HG02852 (cell line): Measurements from ENCODE around the gene LIMS4.
"Not testable (repeated sequence)": the region's sequence is repeated elsewhere in the genome, so short reads cannot be mapped to it uniquely, and the experiment has no call there.

Source experiments
- ATAC-seq: cut with Tn5 transposase; IDR thresholded peaks from one replicate; pipeline ENCODE4 v1.9.1; 2021; ENCODE audit warnings: mild to moderate bottlenecking, moderate library complexity; ENCODE audit not compliant: unreplicated experiment

LIMS4 gene

DNA sequence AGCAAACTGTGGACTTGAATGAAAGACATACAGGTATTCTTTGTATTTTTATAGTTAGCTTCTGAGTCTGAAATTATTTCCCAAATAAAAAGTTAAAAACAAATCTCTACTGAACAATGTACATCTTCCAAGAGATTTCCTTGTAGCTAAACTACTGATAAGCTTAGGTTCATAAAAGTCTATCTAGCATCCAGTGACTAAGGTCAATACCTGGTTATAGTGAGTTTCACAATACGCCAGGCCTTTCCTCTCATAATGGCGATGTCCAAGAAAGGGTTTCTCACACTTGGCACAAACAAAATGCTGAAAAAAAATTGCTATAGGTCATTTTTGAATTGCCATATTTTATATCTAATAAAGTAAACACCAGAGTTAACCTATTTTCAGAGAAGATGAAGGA is 21.7 kb downstream of the LIMS4 start:
- not testable (repeated sequence) for ATAC-seq

DNA sequence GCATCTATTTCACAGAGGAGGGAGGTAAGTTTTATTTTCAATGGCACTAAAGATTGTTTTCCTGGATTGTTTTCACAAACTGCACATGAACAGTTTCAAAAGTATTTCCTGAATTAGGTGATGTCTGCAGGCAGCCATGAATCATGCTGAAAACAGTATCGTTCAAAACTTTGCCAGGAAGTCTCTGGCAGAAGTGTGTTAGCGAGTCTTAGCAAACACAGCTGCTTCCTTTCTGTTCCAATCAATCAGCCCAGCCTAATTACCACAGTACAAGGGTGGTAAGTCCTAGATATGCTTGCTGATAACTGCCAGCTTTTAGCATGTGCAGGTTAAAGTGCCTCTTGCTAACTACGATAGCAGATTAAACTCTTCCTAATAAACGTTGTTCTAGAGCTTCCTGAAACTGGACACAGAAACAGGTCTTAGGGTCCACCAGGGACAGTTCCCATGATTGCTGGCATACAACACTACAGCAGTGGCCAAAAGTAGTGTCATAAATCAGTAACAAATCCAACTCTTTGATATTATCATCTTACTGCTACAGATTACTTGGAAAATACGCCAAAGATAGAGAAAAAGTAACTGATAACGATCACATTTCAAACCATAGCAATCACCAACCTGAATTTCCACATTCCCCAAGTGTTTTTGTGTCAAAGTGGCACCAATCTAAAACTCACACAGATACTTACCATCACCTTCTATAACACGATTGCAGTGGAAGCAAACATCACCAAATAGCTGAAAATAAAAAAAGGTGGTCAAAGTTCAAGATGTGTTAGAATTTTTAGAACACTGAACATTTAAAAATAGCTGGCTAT is 23.3 kb downstream of the LIMS4 start:
- ATAC-seq, result not testable (repeated sequence)

DNA sequence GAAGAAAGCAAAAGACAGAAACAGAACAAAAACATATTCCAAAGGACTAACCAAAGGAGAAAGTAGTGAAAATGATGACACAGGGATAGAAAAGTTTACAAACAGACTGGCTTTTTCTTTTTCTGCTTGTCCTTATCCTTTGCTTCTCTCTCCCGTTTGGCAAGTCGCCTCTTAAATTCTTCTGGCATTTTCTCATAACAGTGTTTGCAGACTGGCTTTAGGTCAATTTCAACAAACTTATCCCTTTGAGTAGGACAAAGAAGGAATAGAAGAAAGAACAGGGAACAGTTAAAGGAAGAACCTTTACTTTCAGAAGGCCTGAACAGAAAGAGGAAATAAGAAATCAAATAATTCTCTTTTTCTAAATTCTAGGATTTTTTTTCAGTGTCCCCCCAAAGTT is 26.0 kb downstream of the LIMS4 start:
- ATAC-seq, result not testable (repeated sequence)

DNA sequence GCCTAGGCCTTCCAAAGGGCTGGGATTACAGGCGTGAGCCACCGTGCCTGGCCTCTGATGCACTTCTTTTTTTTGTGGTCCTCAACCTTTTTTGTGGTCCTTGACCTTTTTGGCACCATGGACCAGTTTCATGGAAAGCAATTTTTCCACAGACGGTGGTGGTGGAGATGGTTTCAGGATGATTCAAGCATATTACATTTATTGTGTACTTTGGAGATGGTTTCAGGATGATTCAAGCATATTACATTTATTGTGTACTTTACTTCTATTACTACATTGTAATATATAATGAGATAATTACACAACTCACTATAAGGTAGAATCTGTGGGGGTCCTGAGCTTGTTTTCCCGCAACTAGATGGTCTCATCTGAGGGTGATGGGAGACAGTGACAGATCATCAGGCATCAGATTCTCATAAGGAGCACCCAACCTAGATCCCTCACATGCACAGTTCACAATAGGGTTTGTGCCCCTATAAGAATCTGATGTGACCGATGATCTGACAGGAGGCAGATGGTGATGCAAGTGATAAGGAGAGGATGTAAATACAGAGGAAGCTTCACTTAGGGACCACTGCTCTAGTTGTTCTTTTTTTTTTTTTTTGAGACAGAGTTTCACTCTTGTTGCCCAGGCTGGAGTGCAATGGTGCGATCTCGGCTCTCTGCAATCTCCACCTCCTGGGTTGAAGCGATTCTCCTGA is 29.2 kb downstream of the LIMS4 start:
- not testable (repeated sequence) for ATAC-seq

DNA sequence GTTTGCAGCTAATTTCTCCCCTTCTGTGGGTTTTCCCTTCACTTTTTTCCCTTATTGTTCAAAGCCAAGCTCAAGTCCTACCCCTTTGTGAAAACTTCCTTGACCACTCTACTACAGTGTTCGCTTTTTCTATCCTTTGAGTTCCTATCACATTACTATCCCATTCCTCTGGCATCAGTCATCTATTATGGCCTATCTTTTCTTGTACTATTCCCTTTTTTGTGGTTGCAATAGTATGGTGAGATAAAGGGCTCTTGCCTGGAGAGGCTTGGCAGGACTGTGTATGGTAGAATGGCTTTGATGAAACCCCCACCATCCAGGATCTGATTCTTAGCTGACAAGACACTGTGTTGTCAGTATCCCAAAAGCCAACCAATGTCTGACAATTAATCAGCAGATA is 30.7 kb downstream of the LIMS4 start:
- not testable (repeated sequence) for ATAC-seq

DNA sequence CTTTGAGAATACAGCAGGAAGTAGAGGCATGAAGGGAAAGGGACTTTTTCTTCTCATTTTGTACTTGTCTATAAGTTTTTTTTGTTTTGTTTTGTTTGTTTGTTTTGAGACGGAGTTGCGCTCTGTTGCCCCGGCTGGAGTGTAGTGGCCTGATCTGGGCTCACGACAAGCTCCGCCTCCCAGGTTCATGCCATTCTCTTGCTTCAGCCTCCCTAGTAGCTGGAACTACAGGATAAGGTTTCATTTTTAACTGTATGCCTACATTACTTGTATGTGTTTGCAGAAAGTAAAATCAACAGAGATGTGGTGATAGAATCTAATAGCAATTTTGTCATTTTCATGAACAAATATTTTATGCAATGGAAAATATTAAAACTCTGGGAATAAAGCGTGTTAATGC is 38.1 kb downstream of the LIMS4 start:
- not testable (repeated sequence) for ATAC-seq

DNA sequence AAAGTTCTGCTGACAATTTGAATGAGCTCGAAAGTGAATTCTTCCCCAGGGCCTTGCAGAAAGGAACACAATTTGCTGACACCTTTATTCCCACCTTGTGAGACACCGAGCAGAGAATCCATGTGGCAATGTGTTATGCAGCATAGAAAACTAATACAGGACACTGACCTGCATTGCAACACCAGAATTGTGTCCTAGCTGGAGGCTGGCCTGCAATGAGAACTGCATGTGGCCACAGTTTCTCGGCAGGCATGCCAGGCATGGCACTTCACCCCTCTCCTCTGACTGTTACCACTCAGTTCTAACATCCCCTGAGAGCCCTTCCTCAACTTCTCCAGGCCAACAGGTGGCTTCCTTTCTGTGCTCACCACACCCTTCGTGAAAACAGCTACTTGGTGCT is 46.9 kb downstream of the LIMS4 start:
- ATAC-seq, result not testable (repeated sequence)

DNA sequence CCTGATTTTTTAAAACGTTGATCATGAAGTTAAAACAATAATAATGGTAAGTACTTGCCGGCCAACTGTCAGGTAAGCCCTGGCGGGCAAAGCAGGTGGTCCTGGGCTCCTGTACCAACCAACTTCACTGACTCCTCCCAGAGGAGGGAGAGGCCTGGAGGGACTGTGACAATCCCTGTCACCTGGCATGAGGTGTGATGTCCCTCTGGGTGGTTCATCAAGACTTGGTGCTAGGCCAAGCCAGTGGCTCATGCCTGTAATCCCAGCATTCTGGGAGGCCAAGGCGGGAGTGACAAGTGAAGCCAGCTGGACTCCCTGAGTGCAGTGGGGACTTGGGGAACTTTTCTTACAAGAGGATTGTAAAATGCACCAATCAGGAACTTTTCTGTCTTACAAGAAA is 48.2 kb downstream of the LIMS4 start:
- ATAC-seq, result not testable (repeated sequence)

DNA sequence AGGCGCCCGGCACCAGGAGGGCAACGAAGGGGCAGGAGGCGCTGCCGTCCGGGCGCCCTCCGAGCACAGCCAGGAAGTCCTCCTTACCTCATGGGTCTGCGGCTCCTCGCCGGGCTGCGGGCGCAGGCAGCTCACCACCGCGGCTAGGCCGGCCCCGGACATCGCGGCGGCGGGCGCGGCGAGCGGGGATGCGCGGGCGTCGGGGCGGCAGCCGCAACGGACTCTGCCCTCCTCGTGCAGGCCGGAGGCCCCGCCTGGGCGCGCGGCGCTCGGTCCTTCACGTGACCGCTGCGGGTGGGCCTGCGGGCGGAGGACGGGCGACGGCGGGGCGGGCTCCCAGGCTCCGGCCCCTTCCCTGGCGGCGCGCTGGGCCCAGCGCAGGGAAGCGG is 49.0 kb downstream of the LIMS4 start:
- not testable (repeated sequence) for ATAC-seq

DNA sequence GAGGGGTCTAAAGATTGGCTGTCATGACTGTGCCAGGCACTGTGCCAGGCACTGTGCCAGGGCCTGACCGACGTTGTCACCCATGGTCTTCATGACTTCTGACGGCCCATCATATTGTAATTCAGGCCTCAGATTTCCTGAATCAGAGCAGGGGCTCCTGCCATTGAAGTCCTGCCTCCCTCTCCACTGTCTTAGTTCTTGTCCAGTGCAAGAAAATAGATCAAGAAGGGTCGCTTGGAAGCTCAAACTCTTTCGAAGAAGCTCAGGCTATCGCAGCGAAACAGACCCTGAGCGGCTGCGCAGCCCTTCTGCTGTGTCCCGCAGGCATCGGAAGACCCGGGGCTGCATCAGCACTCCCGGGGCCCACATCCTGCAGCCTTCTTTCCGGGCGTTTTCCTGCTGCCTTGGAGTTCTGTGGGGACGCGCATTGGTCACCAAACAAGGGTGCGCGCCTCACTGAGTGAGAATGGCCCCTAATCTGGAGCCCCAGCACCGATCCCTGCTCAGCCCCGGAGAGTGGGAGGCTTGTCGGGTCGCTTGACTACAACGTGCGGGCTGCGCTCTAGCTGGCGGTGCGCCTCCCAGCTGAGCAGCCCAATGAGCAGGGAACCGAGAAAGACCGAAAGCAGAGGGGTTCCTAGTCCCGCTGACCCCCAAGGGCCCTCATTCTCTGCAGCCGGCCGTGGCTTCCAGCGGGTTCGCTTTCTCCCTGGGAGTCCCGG is 49.6 kb downstream of the LIMS4 start:
- ATAC-seq, result not testable (repeated sequence)

DNA sequence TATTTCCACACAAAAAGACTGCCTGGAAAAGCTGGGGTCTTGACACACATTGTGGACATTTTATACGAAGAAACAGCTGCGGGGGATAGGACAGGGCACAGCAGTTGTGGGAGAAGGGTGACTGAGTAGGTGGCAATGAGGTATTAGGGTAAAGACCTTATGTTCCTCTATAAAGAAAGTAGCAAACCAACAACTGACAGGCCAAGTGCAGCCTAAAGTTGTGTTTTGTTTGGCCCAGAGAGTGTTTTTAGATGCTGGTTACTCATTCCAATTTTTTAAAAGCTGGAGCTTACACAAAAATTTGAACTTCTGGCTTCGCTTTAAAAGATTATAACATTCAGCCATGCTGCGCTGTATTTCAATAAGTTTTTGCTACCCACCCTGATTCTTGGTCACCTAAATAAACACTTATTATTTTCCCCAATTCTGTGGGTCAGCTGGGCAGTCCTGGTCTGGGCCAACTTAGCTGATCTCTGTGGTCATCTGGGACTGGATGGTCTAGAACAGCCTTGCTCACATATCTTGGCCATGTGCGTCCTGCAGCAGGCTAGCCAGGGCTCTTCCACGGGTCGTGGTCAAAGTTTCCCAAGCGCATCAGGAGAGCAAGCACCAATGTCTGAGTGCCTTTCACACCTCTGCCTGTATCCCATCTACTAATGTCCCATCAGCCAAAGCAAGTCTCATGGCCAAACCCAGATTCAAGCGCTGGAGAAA is 51.8 kb downstream of the LIMS4 start:
- ATAC-seq, result not testable (repeated sequence)

DNA sequence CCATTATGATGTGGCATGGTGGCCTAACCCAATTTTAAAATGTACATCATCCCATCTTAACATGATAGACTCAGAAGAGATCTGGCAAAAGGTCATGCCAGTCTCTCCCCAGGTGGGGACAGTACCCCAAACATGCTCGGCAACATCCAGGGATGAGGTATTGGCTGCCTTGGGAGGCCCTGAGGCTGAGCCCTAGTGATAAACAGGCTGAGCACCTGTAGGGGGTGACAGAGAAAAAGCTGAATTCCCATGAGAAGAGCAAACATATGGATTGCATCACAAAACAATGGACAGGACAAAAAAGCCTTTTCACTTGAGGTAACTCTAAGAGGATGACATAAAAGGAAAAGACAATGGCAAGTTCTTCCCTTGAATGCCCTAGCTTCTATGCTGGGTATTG is 65.5 kb downstream of the LIMS4 start:
- ATAC-seq, result not testable (repeated sequence)

DNA sequence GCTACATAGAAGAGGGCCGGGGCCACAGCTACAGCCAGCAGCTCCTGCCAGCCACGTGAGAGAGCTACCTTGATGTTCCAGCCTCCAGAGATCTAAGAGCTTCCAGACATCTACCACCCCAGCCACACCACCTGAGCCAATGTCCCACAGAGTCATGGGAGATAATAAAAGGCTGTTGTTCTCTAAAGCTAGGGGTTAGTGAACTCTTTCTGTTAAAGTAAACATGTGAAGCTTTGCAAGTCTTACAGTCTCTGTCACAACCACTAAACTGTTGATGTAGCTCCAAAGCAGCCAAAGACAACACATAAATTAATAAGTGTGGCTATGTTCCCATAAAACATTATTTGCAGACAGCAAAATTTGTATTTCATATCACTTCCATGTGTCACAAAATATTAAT is 67.6 kb downstream of the LIMS4 start:
- not testable (repeated sequence) for ATAC-seq

DNA sequence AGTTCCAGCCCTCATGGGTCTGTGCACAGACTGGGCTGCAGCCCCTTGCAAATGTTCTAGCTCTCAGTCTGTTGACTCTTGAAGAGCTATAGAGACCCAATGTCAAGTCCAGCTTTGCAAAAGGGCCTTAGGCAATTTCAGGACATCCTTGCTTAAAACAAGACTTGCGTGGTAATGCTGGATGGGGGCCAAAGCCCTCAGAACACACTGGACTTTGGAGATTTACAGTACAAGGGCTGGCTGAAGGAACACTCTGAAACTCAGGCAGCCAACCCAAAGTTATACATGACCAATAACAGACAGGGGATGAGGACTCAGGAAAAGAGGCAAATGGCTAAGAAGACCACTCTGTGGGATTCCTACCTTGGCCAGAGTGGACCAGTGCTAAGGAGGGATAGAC is 68.4 kb downstream of the LIMS4 start:
- not testable (repeated sequence) for ATAC-seq

DNA sequence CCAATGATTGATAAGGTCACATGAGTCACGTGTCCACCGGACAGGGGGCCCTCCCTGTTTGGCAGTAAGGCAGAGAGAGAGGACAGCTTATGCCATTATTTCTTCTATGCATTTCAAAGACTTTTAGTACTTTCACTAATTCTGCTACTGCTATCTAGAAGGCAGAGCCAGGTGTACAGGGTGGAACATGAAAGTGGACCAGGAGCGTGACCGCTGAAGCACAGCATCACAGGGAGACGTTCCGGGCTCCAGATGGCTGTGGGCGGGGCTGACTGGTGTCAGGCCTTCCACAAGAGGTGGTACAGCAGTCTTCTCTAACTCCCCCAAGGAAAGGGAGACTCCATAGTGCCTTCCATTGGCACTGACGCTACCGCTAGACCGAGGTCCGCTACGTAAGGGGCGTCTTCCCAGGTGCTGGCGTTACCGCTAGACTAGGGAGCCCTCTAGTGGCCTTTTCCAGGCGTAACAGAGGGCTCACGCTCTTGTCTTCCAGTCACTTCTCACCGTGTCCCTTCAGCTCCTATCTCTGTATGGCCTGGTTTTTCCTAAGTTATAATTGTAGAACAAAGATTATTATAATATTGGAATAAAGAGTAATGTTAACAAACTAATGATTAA is 71.5 kb downstream of the LIMS4 start:
- not testable (repeated sequence) for ATAC-seq

DNA sequence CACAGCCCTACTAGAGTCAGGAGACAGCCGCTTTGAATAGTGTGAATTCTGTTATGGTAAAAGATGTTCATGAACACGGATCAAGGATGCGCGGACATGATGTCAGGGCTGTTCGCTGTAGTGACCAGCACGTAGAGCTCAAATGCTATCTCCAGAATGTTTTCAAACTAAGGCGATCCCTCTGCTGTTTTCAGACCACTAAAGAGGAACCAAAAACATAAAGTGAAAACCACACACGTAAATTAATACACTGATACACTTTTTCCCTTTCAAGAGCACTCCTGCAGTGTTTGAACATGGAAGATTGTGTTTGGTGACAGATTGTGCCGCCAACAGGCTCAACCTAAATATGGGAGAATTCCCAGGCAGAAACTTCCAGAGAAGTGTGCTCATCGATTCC is 73.2 kb downstream of the LIMS4 start:
- ATAC-seq, result not testable (repeated sequence)

DNA sequence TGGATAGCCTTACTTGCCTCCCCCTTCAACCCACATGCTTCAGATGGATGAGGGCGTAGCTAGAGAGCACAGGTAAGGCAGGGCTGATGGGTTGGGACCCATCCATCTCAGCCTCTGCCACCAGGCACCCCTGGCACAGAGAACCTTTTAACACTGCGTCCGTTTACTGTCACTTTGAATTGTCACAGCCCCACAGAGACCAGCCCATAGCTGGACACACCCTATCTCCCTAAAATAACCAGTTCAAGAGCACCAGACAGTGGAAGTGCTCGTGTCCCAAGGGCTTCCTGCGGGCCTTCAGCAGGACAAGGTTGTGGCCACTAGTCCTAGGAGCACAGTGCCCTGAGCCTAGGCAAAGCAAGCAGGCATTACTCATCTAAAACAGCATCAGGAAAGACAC is 76.6 kb downstream of the LIMS4 start:
- not testable (repeated sequence) for ATAC-seq
